Hematopoietic multipotent progenitor cell treated with erythropoietin and hydrocortisone succinate and interleukin-3 and kit ligand, for 4 days (in vitro differentiated cells): ENCODE data around the gene GLB1L3.
"Not testable (repeated sequence)": the region's sequence is repeated elsewhere in the genome, so short reads cannot be mapped to it uniquely, and the experiment has no call there.

Source experiments
- DNase-seq: peaks from one replicate; pipeline ENCODE4 v3.0.0-alpha.2; 2015

Gene GLB1L3

DNA sequence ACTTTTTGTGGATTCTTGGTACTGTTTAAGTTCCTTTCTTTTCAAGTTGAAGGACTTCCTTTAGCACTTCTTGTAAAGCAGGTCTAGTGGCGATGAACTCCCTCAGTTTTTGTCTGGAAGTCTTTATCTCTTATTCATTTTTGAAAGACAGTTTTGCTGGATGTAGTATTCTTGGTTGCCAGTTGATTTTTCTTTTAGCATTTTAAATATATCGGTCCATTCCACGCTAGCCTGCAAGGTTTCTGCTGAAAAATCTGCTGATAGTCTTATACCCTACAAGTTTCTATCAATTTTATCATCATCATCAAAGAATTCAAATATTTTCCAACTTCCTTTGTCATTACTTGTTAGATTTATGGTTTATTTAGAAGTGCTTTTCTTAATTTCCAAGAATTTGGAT is 40.9 kb downstream of the GLB1L3 start:
- DNase-seq: no peak

DNA sequence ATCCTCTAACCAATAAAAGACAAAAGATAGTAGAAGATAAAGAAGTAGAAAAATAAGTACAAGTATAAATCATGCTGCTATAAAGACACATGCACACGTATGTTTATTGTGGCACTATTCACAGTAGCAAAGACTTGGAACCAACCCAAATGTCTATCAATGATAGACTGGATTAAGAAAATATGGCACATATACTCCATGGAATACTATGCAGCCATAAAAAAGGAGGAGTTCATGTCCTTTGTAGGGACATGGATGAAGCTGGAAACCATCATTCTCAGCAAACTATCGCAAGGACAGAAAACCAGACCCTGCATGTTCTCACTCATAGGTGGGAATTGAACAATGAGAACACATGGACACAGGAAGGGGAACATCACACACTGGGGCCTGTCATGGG is 45.2 kb downstream of the GLB1L3 start:
- not testable (repeated sequence) for DNase-seq

DNA sequence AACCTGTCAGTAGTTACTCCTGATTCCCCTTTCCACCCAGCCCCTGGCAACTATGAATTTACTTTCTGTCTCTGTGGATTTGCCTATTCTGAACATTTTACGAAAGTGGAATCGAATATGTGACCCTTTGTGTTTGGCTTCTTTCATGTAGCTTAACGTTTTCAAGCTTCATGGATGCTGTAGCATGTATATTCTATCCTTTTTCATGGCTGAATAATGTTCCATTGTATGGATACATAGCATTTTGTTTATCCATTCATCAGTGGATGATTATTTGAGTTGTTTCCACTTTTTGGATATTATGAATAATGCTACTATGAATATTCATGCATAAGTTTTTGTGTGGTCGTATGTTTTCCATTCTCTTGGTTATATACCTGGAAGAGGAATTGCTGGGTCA is 46.4 kb downstream of the GLB1L3 start:
- no peak for DNase-seq

DNA sequence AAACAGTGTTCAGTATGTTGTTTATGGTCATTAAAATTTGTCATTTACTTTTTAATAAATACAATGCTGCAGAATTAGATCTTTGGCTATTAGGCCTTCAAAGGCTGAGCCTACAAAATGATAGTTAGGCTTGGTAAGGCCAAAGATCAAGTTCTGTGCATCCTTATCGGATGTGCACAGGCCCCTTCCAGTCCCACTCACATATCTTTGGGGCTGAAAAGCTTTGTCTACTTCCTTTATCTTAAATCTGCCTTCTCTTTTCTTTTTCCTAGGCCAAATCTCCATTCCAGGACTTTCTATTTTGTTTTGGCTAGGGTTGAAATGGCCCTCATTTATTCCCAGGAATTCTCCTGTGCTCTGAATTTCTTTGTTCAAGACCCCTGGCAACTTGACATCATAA is 52.3 kb downstream of the GLB1L3 start:
- no peak for DNase-seq

DNA sequence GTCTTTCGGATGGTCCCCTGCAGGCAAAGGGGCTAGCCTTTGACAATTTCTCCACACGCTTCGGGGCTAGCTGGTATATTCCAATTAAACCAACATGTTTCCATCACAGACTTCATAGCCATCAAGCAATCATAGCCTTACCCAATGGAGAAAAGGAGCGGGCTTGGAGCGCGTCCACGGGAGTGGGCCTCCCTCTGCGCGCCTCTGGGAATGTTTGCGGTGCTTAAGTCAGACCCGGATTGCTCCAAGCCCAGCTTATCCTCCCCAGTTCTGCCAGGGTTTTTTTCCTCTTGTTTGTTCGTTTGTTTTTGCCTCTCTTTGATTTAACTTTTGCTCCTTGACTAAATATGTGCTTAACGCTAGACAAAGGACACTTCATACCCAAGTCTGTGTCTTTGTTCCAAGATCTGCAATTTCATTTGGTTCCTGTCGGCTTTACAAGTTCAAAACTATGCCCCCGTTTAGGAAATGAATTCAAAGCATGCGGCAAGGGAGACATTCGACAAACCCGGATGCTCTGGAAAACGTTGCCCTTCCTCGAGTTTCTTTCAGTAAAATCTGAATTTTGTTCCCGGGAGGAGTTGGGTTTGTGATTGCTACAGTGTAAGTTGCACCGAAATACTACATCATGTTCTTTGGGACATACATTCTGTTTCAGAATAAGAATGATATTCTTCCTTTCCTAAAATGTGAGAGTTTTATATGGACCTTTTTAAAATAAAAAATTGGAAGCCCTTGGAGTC is 54.6 kb downstream of the GLB1L3 start:
- no peak for DNase-seq

DNA sequence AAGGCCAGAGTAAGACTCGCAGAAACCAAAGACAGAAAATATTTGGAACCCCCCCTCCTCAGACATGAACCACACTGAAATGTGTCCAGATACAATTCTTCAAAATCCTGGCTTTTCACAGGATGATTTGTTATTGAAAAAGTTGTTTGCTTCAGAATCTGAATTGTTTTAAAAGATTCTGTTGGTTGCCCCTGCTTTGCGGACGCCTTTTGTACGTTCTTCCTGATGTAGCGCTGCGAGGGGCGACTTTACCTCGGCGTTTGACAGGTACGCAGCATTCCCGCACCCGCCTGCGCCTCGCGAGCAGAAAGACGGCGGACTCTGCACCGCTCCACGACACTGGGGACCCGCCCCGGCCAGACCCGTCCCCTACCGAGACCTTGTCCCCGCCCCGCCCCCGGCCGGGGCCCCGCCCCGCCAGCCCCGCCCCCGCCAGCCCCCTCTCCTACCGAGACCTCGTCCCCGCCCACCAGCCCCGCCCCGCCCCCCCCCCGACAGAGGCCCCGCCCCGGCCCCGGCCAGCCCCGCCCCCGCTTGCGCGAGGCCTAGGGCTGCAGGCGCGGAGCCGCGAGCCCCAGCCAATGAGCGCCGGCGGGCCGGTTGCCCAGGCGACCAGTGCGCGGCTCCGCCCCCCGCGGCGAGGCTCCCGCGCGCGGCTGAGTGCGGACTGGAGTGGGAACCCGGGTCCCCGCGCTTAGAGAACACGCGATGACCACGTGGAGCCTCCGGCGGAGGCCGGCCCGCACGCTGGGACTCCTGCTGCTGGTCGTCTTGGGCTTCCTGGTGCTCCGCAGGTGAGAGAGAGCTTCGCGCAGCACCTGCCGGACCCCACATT is 55.4 kb downstream of the GLB1L3 start, which contains the start of gene GLB1L2:
Gene GLB1L2, plus strand, starts transcription at position 635 of the 835 bp plus-strand sequence. Its CDS starts 74 bp downstream, at position 709.
- DNase-seq: peak; percentile 82

DNA sequence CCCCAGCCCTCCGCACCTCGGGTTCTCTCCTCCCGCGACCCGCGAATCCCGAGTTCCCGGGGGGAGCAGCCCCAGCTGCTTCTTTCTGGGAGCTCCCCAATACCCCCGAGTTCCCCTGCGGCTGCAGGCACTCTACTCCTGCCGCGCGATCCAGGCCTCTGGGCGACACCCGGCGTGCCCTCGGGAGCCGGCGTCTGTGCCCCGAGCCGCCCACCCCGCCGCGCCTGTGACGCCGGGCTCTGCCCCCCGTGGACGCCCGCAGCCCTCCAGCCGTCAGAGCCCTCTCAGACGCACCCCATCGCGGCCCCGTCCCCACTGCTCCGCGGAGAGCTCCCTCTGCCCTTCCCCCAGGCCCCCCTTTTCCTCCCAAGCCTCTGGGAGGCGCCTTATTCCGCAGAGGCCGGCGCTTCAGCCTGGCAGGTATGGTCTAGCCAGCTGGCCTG is 56.0 kb downstream of the GLB1L3 start:
- DNase-seq: peak; percentile 31

DNA sequence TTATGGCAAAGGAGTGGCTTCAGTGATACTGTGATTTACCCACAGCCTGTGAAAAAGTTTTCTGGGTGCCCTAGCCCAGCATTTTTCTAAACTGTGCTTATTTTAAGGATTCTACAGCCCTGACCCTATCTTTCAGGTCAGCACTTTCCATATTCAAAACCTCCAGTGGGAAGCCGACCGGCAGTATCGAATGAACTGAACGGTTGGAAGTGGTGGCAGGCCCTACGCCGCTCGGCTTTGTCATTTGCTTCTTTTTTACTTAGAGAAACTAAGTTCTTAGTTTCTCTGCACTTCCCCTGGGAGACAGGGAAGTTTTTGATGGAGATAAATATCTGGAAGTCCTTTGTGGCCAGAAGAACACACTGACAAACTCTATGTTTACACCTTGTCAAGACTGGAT is 56.6 kb downstream of the GLB1L3 start:
- no peak for DNase-seq

DNA sequence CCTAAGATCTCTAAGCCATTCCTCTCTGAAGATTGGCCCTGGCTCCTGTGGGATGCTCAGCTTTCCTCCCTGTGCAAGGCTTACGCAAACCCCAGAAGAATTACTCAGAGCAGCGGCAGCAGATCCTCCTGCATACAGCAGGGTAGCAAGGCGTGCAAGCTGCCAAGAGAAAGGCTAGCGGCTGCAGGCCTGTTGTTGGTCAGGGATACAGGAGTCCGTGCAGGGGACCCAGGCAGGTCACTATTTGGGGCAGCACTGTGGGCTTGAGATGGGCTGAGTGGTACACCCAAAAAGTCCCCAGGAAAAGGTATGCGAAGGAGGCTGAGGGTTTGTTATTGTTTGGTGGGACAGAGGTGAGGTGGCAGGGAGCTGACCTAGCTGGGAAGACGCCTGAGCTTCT is 57.1 kb downstream of the GLB1L3 start:
- no peak for DNase-seq

DNA sequence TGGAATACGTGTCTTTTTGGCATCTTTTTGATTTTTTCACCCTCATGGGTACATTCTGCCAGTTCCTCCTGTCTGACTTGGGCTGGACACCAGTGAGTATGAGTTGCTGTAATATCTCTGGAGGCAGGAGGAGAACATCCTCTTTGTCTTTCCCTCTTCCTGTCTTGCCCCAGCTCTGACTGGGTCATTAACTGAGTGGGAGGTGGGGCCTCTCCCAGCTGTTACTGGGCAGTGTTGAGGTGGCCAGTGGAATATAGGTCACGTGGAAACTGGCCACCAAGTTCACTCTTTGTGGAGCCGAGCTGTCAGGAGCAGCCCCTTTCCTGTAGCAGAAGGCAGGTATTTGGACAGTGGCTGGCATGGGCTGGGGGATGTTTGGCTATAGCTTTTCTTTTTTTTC is 57.8 kb downstream of the GLB1L3 start:
- no peak for DNase-seq

DNA sequence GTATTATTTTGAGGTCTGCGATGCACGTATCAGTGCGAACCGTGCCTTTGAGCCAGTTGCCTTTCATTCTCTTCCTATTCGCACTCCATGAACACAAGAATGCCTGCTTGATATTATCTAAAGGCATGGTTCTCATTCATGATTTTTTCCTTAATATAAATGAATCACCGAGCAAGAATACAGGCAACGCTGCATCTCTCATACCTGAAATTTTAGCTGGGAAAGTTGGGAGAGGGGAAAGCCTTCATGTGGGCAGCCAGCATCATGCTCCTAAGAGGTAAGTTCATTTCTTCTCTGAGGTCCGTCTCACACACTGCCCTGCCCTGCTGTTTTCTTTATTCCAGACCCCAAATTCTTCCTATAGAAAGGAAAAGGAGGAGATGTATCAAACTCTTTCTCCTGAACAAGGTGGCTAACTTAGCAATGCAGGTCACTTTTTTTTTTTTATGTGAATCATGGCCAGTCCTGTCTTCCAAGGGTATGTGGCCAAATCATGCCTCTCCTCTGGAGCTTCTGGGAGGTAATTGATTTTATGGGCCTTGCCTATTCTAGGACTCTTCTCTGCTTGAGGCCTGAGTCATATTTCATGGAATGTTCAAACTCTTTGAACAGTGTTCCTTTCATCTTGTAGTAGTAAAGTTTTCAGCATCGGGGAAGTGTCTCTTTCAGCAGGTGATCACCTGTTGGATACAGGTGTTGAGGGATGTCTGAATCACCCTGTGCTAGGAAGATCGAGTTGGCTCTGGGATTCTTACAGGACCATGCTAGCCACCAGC is 58.8 kb downstream of the GLB1L3 start:
- no peak for DNase-seq

DNA sequence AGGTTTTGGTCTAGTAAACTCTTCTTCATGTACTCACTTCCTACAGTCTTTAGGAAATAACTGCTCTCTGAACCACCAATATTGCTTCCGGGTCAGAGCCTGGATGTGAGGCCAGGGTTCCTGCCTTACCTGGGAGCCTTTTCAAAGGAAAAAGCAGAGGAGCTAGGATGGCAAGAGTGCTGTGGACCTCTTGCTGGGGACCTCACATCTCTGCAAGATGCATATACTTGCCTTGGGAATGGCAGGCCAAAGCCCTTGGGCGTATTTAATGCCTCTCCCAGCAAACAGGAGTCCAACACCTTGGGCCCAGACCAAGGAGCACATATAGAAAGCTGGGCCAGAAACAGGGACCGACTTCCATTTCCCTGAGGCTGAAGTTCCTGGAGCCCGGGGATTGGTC is 60.9 kb downstream of the GLB1L3 start:
- DNase-seq: no peak

DNA sequence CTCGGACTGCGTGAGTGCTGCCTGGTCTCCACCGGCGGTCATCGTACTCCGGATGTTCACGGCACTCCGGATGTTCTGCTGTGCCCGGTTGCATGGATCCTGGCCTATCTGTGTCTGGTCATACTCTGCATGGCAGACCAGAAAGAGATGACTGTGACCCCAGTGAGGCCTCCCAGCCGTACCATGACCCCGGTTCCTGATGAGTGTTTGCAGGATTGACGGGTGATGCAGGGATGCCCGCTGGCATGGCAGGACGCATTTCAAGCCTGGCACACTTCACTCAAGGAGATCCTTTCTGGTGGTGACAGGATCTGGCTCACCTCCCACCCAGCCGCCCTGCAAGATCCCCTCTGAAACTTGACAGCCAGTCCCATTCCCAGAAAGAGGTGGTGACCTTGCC is 61.9 kb downstream of the GLB1L3 start:
- DNase-seq: no peak

DNA sequence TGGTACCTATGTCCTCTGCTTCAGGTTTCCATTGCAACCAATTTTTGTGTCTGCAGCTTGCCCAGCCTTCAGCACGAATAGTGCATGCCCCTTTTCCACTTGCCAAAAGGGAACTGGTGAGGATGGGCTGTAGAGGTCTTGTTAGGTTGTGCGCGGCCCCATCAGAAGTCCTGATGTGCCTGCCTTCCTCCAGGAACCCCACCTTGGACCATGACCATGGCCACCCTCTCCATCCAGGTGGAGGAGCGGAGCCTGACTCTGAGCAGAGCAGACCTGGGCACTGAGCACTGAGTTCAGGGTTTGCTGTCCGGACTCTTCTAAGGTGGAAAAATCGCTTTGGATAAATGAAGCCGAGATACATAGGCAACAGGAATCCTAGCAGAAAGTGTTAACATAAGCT is 62.5 kb downstream of the GLB1L3 start:
- DNase-seq: no peak

DNA sequence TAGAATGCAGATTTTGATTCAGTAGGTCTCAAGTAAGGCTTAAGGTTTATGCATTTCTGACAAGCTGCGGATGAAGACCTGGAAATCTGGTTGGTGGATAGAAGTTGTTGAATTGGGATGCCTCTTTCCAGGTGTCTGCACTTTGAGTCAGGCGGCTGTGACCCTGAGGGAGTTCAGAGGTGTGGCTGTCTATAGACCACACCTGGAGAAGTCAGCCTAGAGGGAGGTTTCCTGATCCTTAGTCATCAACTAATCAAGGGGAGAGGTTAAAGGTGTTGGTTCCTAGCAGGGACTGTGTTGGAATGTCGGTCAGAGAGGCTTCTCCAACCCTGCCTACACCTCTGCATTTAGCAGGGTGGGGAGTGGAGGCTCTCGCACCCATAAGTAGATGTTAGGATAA is 63.6 kb downstream of the GLB1L3 start:
- DNase-seq: no peak

DNA sequence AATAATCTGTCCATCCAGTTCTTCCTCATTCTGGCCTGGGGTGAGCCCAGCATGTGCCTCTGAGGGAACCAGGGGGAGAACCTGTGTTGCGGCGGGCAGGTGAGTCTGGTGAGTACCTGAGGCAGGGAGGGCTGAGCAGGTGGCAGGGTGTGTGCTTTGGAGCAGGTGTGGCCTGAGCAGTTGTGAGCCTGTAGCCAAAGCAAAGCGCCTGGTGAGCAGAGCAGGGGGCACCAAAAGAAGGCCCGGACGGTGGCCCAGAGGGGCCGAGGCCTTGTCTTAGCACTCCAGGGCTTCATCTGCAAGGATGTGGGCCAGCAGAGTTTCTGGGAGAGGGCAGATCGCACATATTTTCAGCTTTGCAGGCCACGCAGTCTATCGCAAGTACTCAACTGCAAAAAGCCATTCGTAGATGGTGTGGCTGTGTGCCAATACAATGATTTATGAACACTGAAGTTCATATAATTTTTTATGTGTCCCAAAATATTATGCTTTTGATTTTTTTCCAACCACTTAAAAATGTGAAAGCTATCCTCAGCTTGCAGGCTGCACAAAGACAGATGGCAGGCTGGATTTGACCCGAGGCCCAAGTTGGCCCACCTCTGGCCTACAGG is 64.3 kb downstream of the GLB1L3 start:
- no peak for DNase-seq

DNA sequence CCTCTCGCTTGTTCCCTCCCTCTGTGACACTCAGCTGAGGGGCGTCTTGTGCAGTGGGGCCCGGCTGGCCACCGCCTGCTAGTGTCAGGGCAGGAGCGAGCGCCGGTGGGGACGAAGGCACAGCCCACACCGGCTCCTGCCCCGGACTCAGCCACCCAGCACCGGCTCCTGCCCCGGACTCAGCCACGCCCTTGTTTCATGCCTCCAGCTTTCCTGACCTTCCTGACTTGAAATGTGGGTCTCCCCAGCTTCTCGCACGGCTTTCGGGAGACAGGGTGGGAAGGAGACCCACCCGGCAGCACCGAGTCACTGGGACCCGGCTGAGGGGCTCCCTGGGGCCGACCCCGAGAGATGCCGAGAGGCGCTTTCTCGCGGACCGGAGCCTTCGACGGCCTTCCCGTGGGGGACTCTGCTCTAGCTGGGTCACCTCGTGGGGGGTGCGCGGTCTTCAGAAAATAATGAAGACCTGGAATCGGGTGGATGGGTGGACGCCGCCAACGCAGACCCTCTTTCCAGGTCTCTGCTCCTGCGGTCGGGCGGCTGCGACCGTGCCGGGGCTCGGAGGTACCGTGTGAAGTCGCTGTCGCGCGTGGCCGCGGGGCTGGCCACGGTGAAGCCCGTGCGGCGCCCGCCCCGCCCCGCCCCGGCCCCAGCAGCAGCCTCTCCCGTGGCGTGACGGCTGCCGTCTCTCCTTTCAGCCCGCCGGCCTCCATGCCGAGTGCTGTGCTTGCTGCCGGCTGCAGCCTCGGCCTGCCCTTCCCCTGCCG is 65.8 kb downstream of the GLB1L3 start:
- DNase-seq: no peak

DNA sequence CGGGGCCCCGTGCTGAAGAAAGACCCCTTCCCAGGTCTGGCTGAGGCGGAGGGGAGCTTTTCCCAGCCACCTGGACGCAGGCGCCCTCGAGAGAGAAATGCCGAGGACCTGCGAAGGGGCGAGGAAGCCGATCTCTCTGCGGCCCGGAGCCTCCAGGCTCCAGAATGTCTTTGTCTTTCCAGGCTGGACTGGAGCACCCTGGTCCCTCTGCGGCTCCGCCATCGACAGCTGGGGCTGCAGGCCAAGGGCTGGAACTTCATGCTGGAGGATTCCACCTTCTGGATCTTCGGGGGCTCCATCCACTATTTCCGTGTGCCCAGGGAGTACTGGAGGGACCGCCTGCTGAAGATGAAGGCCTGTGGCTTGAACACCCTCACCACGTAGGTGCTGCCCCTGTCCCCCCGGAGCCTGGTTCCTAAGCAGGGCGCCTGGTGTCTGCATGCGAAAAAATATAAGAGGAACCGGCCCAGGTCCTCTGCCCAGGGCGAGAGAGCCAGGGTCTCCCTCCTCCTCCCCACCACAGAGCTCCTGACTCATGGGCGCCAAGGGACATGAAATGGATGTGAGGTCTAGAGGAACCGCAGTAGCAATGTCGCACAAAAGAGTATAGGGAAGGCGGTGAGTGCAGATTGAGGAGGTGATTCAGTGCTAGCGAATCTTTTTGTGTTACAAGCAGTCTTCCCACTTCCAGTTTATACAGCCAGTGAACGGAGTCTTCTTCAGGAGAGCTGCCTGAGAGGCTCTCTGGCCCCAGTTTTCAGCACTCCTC is 66.6 kb downstream of the GLB1L3 start:
- DNase-seq: no peak

DNA sequence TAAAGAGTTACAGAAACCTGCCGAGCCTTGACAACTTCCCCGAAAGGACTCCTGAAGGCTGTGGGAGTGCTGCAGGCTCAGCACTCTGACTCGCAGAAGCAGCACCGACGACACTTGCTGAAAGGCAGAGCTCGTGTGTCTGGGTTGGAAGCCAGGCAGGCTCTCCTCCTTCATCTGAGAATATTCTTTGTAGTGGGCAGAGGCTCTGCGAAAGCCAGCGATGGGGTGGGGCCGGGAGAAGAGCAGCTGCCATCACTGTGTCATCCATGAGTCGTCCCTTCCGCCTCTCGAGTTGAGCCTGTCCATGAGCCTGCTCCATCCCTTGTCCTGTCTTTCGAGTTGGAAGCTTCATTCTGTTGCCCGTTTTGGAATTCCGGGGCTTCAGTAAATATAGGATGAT is 67.5 kb downstream of the GLB1L3 start:
- DNase-seq: no peak

DNA sequence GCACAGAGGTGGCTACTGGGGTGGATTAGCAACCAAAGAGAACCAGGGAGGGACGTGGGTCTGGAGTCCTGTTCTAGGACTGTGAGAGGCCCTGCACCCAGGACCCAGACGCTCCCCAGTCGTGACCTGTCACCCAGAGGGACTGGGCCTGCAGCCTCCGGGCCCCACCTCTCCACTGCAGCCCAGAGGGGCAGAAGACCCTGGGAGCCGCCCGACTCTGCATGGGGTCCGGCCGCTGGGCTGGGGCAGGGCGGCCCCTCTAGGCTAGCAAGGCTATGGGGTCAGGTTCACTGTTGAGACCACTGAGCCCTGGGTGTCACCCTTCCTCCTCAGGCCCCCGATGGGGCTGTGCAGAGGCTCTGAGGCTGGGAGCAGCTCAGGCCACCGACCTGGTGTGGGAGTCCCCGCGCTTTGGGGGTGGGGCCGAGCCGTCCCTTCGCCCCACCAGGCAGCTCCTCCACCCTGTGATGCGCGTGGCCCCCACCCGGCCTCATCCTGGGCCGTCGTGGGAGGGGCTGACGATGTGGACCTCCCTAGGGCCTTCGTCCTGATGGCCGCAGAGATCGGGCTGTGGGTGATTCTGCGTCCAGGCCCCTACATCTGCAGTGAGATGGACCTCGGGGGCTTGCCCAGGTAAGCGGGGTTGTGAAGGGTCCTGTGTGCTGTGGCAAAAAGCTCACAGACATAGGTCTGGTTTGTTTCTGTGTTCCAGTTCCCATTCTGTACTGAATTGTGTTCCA is 68.5 kb downstream of the GLB1L3 start:
- not testable (repeated sequence) for DNase-seq

DNA sequence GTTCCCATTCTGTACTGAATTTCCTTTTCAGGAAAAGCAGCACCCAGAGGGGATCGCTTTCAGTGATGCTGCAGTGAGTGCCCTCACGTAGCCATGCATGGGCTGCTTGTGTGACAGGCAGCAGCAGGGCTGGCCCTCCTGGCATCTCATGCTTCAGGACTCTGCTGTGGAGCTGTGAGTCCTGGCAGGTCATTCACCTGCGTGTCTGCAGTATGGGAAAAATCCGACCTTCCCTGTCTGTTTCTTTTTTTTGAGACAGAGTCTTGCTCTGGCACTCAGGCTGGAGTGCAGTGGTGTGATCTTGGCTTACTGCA is 69.0 kb downstream of the GLB1L3 start:
- no peak for DNase-seq
